Measurements from ENCODE around the gene CBS.
"Not testable (repeated sequence)": the region's sequence is repeated elsewhere in the genome, so short reads cannot be mapped to it uniquely, and the experiment has no call there.

The CBS gene

DNA sequence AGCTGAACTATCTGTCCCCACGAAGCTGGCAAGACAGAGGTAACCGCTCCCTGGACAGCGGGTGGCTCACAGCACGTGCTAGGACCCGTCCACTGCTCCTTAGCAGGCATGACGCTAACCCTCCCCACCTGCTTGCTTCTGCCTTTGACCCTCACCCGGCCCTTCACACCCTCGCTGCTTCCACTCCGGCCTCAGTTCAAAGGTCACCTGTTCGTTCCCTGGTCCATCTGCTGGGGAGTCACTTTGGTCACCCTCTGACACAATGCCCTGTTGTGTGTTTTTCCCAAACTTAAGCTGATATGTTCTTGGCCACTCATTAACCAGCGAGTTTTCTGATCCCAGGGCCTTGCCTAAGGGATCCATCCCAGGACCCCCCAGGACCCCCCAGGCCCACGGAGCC, 7.6 kb downstream of the CBS start:
- not testable (repeated sequence) for DNase-seq (ENCODE audit: low spot score)

DNA sequence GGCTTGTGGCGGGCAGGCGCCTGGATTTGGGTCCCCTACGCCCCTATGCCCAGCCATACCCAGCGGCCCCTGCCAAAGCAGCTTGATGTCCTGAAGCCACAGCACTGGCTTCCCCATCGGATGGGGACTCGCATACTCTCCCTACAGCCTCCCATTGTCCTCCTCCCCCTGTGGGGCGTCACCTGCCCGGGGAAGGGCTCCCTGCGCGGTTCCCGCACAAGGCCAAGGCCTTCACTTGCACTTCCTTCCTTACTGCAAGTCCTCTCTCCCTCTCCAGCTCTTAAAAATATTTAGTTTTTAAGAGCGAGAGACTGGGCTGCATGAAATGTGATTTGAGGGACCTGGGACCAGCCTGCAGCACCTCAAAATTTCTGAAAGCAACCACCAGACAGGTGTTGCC, 8.9 kb downstream of the CBS start:
- not testable (repeated sequence) for DNase-seq (ENCODE audit: low spot score)

DNA sequence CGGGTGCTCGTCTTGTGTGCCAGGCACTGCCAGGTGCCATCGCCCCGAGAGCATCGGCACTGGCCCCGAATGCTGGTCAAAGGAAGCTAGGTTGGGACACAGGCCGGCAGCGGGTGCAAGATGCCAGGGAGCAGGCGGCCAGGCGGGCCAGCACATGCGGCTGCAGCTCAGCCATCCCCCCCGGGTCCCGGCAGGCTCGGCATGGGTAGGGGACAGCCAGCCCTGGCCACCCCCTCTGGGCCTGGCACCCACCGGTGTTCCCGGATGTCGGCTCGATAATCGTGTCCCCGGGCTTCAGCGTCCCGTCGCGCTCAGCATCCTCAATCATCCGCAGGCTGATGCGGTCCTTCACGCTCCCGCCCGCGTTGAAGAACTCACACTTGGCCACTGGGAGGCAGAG, 9.6 kb downstream of the CBS start:
- DNase-seq (ENCODE audit: low spot score) = not testable (repeated sequence)

DNA sequence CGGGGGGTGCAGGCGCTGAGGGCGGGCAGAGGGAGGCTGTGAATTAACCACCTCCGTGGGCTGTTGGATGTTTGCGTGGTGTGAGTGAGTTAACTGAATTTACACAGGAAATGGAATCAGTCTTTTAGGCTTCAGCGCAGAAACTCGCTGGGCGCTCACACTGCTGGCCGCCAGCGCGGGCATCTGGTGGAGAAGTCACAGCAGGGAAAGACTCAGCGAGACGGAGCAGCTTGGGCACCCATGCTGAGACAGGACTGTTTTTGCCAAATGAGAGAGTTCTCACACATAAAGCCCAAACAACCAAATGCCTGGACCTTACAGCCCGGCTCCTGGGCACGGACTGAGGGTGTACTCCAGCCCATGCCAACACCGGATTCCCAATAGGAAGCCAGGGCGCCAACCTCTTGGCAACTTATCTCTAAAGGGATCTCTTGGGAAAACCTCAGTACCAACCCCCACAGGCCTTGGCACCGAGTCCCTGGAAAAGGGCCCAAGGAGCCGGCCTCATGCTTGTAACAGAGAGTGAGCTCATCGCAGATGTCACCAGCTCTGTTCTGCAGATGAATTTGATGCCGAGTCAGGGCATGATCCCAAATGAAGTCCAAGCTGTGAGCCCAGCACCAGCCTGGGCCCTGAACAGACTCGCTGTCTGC, 11.2 kb downstream of the CBS start:
- not testable (repeated sequence) for DNase-seq (ENCODE audit: low spot score)

DNA sequence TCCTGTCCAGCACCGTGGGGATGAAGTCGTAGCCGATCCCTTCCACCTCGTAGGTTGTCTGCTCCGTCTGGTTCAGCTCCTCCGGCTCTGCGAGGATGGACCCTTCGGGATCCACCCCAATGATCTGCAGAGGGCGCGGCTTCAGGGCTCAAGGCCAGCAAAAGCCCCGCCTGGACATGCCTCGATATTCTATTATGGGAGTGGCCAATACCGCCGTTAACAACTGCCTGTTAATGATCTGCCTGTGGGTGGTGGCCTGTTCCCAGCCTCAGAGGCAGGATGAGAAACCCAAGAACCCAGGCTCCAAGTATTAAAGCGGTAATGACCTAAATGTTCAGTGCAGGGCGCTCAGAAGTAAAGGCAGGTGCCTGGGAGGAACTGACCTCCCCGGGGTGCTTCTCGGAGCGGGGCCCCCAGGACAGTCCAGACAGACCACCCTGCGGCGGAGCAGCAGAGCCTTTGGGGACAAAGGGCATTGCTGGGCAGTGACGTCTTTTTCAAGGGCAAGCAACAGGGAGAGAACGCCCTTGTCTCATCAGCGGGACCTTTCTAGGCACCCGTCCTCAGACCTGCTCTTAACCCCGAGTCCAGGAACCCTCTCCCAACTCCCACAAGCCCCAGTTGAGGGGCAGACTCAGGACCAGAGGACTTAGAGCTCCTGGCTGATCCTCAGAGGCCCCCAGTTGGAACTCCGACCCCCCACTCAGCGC, 12.5 kb downstream of the CBS start:
- not testable (repeated sequence) for DNase-seq (ENCODE audit: low spot score)

DNA sequence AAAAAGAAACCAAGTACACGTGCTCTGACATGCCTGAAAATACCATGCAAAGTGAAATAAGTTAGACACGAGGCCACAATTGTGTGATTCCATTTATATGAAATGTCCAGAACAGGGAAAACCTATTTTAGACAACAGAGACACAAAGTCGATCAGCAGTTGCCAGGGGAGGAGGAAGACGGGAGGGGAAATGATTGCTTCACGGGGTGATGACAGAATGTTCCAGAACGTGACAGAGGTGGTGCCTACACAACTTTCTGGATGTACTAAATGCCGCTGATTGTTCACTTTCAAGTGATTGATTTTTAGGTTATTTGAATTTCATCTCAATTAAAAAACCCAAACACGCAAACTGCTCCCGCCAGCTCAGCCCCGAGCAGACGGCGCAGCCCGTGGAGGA, 22.5 kb downstream of the CBS start:
- not testable (repeated sequence) for DNase-seq (ENCODE audit: low spot score)

DNA sequence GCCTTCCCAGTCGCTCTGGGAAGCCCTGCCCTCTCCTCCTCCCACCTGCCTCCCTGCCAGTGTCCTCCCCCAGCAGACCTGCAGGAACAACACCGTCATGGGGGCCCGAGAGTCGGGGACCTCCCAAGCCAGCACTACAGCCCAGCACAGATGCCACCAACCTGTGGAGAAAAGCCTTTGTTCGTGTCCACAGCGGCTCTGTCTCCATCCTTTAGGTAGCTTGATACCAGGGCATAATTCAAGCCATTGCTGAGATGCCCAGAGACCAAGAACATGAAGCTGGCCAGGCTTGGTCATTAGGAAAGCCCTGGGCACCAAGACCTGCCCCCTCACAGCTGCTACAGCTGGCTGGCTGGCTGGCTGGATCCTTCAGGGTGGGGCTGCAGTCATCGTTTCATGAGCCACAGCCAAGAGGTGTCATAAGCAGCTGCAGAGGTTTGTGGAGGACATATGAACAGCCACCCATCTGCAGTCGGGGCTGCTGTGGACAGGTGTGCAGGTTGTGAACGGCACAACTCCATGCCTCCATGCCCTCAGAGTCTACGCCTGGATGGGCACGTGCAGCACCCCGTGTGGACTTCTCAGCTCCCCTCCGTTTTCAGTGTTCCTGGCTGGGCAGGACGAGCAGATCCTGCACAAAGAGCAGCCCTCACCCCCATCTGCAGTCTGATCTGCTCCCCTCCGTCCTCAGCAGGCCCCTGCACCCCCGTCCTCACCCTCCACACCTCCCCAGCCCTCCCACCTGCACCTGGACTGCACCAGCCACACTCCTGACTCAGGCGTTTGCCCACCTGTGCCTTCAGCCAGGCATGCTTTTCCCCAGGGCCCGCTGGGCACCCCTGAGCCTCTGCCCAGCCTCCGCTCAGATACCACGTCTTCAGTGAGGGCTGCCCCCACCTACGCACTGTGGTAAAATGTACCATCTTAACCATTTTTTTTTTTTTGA, 29.5 kb downstream of the CBS start:
- DNase-seq (ENCODE audit: low spot score) = not testable (repeated sequence)

DNA sequence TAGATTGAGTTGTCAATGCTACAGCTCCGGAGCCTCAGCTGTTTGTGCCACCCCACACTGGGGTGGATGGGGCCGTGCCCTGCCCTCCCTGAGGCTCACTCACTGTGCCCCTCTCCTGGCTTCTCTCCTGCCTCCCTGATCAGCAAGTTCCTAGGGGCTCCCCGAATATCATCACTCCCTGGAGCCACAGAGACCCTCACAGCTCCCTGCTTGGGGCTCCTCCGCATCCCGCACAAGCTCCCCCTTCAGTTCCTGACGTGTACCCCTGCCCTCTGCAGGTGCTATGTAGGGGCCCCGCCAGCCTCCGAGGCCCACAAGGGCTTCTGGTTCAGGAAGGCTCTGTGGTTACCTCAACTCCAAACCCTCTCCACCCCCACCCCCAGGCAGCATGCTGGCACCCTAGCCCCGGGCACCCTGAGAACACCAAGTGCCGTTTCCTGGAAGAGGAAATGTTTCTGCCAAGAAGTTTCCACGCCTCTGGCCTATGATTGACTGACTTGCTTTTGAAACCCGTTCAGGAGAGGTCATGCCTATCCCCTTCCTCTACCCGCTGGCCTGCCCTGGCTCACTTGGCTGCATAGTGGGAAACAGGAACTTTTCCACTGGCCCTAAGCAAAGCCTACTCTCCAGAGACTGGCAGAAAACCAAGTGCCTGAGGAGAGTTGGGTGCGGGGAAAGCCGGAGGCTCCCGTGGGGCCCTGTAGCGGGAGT, 30.3 kb downstream of the CBS start:
- DNase-seq (ENCODE audit: low spot score) = not testable (repeated sequence)

DNA sequence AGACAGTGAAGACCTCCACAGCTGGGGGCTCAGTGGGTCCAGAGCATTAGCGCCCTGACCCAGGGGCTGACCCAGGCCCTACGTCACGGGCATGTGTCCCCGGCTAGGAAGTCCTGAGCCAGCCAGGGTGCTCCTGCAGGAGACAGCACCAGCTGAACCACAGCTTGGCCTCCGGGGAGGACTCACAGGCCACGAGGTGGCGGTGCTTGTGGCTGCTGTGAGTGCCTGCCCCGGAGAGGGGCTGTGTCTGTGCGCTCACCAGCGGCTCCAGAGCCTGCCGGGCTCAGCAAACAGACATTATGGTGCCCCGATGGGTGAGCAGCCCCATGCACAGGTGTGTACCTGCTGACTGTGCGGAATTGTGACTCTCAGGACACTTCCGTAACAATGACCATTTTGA, 31.1 kb downstream of the CBS start:
- not testable (repeated sequence) for DNase-seq (ENCODE audit: low spot score)

DNA sequence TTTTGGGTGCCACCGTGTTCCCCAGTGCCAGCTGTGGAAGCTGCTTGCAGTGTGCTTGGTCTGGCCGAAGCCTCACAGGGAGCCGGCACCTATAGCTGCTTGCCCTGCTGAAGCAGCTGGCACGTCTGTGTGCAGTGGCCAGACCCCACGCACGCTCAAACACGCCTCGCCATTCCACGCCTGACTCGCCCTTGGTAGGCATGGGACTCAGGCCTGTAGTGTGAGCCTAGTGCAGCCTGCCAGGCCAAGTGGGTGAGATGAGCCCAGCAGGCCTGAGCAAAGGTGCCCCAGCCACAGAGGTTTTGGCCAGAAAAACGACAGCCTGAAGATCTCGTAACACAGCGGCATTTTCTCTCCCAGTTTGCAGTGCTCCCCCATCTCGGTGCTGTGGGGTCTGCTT, 32.3 kb downstream of the CBS start:
- DNase-seq (ENCODE audit: low spot score) = not testable (repeated sequence)

DNA sequence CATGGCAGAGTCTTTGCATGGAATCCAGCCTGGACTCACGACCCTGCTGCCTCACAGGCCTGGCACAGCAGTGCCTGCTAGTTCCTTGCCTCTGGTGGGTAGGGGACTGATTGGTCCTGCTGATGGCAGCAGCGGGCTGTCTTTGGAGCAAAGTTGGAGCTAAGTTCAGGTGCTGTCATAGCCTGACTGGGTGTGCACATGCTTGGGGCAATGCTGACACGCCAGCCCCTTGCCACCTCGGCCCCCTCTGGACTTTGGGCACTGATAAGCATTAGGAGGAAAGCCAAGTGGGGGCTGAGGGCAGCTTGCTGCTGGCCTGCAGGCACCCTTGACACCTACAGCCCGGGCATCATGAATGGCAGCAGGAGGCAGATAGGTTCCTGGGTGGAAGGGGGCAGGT, 33.5 kb downstream of the CBS start:
- not testable (repeated sequence) for DNase-seq (ENCODE audit: low spot score)

DNA sequence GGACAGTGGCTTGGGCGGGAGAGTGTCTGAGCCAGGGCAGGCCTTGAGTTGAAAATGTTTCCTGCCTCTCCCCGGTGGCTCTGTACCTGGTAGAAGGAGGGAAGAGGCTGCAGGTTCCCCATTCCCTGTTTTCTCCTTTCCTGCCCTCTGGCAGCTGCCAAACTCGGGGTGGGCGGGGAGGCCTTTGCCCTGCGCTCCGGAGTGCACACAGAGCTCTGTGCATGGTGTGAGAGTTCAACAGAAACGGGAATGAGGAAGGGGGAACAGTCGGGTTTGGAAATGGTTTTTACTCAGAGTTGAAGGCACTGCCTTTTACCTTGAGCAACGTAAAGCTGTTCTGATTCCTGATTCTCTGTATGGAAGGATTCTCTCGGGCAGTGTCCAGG, 37.0 kb downstream of the CBS start:
- not testable (repeated sequence) for DNase-seq (ENCODE audit: low spot score)

DNA sequence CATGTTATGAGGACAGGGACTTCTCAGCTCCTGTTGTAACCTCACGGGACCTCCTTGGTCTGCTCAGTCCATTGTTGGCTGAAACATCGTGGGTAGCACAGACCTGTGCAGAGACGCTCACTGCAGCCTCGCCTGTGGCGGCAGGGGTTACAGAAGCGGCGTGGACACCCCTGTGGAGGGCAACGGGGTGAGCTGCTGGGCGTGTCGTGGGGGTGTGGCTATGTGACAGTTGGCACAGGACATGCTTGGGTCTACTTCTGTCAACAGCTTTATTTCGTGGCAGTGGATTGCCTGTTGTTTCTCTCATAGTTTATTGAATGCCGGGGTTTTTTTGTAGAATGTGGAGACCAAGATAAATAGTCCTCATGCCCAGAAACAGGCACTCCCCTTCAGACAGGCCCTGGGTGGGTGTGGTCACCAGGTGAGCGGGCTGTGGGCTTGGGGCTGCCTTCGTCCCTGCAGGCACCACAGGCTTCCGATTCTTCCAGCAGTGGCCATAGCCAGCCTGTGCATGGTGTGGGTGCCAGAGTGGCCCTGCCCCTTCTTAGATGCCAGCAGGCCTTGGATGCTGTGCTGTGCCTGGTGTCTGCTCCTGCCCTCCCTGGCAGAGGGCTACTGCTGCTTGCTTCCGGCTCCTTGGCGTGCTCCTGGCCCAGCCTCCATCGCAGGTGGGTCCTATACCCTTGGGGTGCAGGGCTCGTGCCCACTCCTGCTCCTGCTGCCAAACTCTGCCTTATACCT, 37.5 kb downstream of the CBS start:
- DNase-seq (ENCODE audit: low spot score) = not testable (repeated sequence)

DNA sequence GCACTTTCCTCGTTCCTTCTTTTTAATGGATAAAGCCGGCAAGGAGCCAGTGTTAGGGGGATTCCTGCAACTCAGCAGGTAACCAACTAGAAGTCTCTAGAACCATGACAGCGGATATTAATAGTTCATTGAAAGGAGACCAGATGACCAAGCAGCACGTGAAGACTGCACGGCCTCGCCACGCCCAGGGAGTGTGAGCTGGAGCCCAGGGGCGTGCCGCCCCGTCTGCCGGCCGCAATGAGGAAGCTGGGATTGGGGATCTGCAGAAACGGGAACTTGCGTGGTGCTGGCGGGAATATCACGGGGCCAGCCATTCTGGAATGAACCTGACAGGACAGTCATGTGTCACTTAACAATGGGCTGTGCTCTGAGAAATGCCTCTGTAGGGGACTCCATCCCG, 38.7 kb downstream of the CBS start:
- DNase-seq (ENCODE audit: low spot score) = not testable (repeated sequence)

DNA sequence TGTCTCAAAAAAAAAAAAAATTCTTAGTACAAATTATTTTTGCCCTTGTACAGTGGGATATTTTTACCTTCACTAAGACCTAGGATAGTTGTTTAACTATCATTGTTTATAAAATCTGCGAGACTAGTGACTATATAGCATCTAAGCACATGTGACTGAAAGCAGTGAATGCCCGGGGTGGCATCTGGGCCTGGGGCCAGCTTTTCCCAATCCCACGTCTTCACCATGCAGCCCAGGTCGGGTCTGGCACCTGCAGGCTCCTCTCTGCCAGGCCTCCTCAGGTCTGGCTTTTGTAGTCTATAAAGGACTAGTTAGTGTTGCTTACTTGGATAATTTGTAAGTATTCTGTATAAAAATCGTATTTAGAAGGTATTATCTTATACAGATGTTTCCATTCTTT, 40.8 kb downstream of the CBS start:
- DNase-seq (ENCODE audit: low spot score) = no peak

DNA sequence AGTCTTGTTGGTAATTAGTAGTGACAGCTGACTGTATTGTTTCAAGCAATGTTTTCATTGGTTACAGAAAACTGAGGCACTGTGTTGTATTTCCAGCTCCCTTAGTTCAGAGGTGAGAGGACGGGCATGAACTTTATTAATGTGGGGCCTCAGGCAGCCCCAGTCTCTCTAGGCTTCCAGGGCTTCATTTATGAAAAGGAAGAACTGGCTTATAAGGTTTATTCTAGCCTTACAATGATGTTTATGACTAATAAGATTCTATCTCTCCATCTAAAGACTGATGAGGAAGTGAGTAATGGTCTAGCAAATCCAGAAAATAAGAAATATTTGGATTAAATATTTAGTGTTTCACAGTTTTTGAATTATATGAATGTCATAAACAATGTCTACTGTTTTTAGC, 41.5 kb downstream of the CBS start:
- no peak for DNase-seq (ENCODE audit: low spot score)

DNA sequence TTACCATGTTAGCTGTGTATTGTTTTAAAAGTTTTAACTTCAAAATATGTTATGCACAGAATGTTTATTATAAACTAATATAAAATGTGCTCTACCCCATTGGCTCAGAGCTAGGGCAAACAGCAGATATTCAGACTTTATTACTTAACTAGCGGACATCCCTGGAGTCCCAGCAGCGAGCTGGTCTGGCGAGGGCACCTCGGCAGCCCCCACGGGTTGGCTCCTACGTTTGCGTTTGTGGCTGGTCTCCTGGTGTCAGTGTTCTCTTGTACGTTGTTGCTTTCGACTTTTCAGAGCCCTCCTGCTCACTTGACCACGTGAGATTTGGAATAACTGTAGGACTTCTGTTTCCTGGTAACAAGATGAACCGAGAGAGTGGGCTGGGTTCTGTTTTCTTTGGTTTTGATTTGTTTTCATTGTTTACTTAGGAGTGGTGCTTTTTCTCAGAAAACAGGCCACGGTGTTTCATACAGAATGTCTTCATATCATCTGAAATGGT, 44.5 kb downstream of the CBS start:
- DNase-seq (ENCODE audit: low spot score) = no peak

DNA sequence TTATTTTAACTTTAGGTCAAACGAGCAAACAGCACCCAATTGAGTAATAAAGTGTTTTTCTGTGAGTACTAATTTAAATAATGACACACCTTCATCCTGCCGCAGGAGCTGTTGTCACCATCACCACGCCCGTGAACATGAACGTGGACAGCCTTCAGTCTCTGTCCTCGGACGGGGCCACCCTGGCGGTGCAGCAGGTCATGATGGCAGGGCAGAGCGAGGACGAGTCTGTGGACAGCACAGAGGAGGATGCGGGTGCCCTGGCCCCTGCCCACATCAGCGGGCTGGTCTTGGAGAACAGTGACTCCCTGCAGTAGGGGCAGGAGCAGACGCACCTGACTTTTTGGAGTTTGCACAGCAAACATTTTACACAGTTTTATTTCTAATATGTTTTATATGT, 45.9 kb downstream of the CBS start:
- no peak for DNase-seq (ENCODE audit: low spot score)

DNA sequence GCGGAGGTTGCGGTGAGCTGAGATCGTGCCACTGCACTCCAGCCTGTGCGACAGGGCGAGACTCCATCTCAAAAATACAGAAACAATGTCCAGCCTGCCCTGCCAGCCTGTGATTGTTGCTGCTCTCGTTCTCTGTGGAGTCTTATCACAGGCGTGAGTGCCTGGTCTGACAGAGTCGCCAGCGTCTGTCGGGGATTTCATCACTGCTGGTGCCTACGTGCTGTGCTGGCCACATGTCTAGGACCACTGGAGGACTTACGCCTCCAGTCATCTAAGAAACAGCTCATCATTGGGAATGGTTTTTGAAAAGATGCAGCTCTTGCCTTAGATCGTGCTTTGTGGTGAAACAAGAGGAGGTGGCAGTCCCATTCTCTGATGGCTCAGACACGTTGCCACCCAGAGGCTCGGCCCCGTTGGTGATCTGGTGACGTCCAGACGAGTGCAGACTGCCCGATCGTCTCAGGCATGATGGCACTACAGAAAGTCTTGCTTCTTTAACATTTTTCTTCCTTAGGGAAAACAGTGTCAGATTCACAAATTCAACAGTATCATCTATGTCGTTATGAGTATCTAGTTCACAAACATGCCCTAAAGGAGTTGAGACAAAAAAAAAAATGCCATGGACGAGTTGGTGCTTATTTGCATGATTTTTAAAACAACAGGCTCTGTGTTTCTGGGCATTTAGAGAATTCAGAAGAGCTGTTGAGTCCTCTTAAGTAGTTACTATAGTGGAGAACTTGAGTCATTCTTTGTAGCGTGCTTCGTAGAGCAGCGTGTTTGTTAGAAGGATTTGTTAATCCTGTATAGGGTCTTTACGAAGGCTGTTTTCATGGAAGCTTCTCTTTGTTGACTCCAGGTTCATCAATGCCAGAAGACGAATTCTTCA, 47.5 kb downstream of the CBS start:
- DNase-seq (ENCODE audit: low spot score) = no peak

DNA sequence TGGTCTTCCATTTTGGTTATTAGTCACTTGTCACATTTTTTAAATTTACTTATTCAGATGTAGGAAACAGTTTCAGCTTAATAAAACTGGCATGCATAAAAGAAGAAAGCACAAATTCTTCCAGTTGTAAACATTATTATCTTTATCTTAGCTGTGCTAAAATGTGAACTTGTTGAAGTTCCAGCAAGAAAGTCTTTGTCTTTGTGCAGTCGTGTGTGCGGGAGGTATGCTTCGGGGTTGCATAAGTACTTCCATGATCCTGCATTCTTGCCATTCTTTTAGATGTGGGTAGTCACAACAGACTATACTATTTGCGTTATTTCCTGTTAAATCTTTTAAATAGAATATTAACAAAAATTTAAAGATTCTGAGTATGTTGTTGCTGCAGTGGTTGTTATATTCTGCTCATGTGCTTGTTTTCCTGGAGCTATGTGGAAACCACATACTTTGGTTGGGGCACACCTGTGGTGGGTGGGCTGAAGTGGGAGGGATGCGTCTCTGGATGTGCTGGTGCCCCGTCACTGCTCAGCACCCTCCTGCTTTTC, 49.9 kb downstream of the CBS start:
- no peak for DNase-seq (ENCODE audit: low spot score)
